GM21529 (cell line): ENCODE results near the gene OR4L1.
"Not testable (repeated sequence)": the region's sequence is repeated elsewhere in the genome, so short reads cannot be mapped to it uniquely, and the experiment has no call there.

Source experiments
- ATAC-seq: cut with Tn5 transposase; IDR thresholded peaks from one replicate; pipeline ENCODE4 v1.9.1; 2021; ENCODE audit not compliant: unreplicated experiment

Gene OR4L1

DNA sequence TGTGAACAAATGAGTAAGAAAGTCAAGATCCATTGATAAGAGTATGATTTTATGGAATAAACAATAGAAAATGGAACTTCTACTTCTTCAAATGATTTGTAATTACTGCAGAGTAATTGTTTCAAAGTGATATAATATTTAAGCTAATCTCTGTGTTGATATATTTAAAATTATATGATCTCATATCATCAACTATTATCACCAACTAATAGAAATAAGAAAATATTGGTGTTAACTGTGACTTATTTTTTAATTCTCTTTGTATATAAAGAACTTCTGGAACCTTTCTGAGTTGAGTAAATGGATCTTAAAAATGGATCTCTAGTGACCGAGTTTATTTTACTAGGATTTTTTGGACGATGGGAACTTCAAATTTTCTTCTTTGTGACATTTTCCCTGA, at the start of gene OR4L1:
Gene OR4L1, plus strand, starts transcription at position 301 of the 400 bp plus-strand sequence. Its CDS starts 0 bp downstream, at position 301.
- no peak for ATAC-seq

GRCh38 chr14:20019257-20019865, 40.5 kb upstream of the OR4L1 start, which contains the start of gene OR4K14:
Gene OR4K14 (minus strand): TSS chr14:20019307. CDS start chr14:20015193, 4,114 bp downstream.
- ATAC-seq: no peak

- no peak for ATAC-seq
Observed at GRCh38 chr14:20031058-20031457, 28.8 kb upstream of the OR4L1 start.

GRCh38 chr14:20035449-20035848, 24.4 kb upstream of the OR4L1 start:
- ATAC-seq: no peak

- no peak for ATAC-seq
Observed at GRCh38 chr14:20035938-20036337, 23.9 kb upstream of the OR4L1 start, which contains the start of gene OR4K13. Gene OR4K13 (minus strand): TSS chr14:20036038. CDS start chr14:20034758, 1,280 bp downstream.

- no peak for ATAC-seq
Observed at GRCh38 chr14:20044243-20044642, 15.6 kb upstream of the OR4L1 start.

GRCh38 chr14:20048202-20048601, 11.6 kb upstream of the OR4L1 start:
- ATAC-seq: no peak

- ATAC-seq: no peak
Observed at GRCh38 chr14:20092050-20092449, 32.2 kb downstream of the OR4L1 start.

GRCh38 chr14:20093442-20093841, 33.6 kb downstream of the OR4L1 start:
- no peak for ATAC-seq

GRCh38 chr14:20098926-20099770, 39.3 kb downstream of the OR4L1 start:
- ATAC-seq: not testable (repeated sequence)

DNA sequence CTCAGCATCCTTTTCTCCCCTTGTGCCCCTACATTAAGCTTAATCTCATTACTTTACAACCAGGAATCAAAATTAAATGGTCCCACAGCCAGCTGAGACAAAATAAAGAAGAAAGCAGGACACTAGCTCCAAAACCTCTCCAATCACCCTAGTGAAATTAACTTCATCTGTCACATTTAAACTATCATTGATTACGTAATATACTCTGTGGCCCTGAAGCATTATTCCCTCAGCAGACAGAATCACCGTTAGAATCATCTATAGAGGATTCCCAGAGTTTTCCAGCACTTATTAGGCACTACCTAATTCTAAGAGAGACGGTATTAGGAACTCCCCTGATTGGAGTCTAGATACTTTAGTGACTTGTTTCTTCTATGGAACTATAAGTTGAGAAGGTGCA, 50.6 kb downstream of the OR4L1 start, which contains the start of gene OR4K17:
Gene OR4K17, plus strand, starts transcription at position 302 of the 400 bp plus-strand sequence. CDS start 6,761 bp downstream, outside the sequence.
- ATAC-seq: no peak
